ENCODE measurements around the gene MSANTD3.

DNA sequence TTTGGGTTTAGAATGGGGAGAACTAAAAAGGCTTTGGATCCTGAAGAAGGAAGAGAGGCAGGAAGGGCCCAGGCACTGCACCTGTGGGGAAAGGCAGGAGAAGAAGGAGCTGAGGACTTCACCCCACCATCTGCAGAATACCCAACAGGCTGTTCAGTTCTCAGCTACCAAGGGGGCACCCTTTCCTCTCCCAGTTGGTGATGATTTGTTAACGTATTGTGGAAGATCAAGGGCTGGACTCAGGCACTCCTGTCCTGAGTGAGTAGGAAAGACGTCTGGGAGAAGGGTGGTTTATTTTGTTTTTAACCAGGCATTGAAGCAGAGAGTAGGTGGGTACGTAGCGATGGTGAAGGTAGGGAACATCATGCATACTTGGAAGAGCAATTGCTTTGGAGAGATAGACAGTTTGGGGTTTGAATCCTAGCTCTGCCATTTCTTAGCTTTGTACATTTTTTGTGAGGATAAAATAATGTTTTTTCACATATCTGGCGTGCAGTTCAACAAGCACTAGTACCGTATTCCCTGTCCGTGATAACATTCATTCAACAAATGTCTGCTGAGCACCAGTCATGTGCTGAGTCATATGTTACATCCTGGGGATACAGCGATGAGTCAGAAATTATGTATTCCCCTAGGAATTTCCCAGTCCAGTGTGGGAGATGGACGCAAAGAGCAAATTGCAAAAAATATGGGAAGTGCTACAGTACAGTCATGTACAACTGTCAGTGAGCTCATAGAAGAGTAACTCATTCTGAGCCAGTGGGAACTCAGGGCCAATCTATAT lies 2.1 kb downstream of the MSANTD3 start:
- TF ChIP-seq, protein P1, sequence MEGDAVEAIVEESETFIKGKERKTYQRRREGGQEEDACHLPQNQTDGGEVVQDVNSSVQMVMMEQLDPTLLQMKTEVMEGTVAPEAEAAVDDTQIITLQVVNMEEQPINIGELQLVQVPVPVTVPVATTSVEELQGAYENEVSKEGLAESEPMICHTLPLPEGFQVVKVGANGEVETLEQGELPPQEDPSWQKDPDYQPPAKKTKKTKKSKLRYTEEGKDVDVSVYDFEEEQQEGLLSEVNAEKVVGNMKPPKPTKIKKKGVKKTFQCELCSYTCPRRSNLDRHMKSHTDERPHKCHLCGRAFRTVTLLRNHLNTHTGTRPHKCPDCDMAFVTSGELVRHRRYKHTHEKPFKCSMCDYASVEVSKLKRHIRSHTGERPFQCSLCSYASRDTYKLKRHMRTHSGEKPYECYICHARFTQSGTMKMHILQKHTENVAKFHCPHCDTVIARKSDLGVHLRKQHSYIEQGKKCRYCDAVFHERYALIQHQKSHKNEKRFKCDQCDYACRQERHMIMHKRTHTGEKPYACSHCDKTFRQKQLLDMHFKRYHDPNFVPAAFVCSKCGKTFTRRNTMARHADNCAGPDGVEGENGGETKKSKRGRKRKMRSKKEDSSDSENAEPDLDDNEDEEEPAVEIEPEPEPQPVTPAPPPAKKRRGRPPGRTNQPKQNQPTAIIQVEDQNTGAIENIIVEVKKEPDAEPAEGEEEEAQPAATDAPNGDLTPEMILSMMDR (IDR thresholded peaks at IDR 0.05; ENCODE audit: low read length) = no peak
- no peak for TF ChIP-seq EZH2 (optimal IDR thresholded peaks at IDR 0.05; ENCODE audit: low read depth, low read length)
- no peak for TF ChIP-seq EZH2phosphoT487 (IDR thresholded peaks at IDR 0.05; ENCODE audit: low read length)

Data from MM.1S (cell line).